HepG2 (cell line): ENCODE results near the gene SPAG9. TPM values are rescaled to one million over a fixed set of nuclear protein-coding genes. Genes with fewer than 3 reads are reported as not detected.

Experiments
- AGO1 ChIP-seq: fragments of 200-400 bp; formaldehyde crosslinking; IDR thresholded peaks from 2 replicates; pipeline ENCODE4 v1.6.1; 2017; ENCODE audit warnings: mild to moderate bottlenecking, low read depth, low read length, moderate library complexity; ENCODE audit not compliant: poor library complexity, severe bottlenecking
- AHR ChIP-seq: IDR thresholded peaks from 2 replicates; pipeline ENCODE4 v1.6.1; 2018; ENCODE audit warnings: missing genetic modification reagents, missing compliant biosample characterization
- BHLHE40 ChIP-seq: IDR thresholded peaks from 2 replicates; pipeline ENCODE4 v1.6.1; 2011; ENCODE audit warnings: low read length, improper control_type of control experiment
- CENPX ChIP-seq: sonication (generic); formaldehyde crosslinking; IDR thresholded peaks from 2 replicates; pipeline ENCODE4 v1.9.0; 2021; ENCODE audit warnings: mild to moderate bottlenecking, missing genetic modification reagents, moderate library complexity
- DMAP1 ChIP-seq: IDR thresholded peaks from 2 replicates; pipeline ENCODE4 v1.6.1; 2016
- ELF1 ChIP-seq: sonication (generic); formaldehyde crosslinking; IDR thresholded peaks from 2 replicates; pipeline ENCODE4 v1.4.0; 2020; ENCODE audit warnings: missing genetic modification reagents
- ETV6 ChIP-seq: sonication (generic); formaldehyde crosslinking; conservative IDR thresholded peaks from 2 replicates; pipeline ENCODE4 v1.4.0; 2020; ENCODE audit warnings: missing genetic modification reagents
- FOXO1 ChIP-seq: sonication (generic); formaldehyde crosslinking; IDR thresholded peaks from 2 replicates; pipeline ENCODE4 v1.4.0; 2020; ENCODE audit warnings: missing genetic modification reagents
- GLI4 ChIP-seq: sonication (generic); formaldehyde crosslinking; IDR thresholded peaks from 2 replicates; pipeline ENCODE4 v1.5.1; 2020; ENCODE audit warnings: missing genetic modification reagents, mild to moderate bottlenecking, moderate library complexity, borderline replicate concordance
- HNRNPL ChIP-seq: fragments of 200-400 bp; formaldehyde crosslinking; IDR thresholded peaks from 2 replicates; pipeline ENCODE4 v1.6.1; 2017; ENCODE audit warnings: mild to moderate bottlenecking, low read depth, low read length
- KAT8 ChIP-seq: IDR thresholded peaks from 2 replicates; pipeline ENCODE4 v1.6.1; 2016; ENCODE audit warnings: missing genetic modification reagents, missing compliant biosample characterization
- KMT2A ChIP-seq: sonication (generic); formaldehyde crosslinking; IDR thresholded peaks from 2 replicates; pipeline ENCODE4 v1.4.0; 2020; ENCODE audit warnings: missing genetic modification reagents
- MED1 ChIP-seq: sonication (generic); formaldehyde crosslinking; IDR thresholded peaks from 2 replicates; pipeline ENCODE4 v1.4.0; 2020; ENCODE audit warnings: missing genetic modification reagents
- MED13 ChIP-seq: sonication (generic); formaldehyde crosslinking; IDR thresholded peaks from 2 replicates; pipeline ENCODE4 v1.5.0; 2020; ENCODE audit warnings: missing genetic modification reagents
- MYC ChIP-seq: sonication (generic); formaldehyde crosslinking; IDR thresholded peaks from 2 replicates; pipeline ENCODE4 v1.9.0; 2021; ENCODE audit warnings: missing genetic modification reagents, borderline replicate concordance
- NR3C1 ChIP-seq: sonication (generic); formaldehyde crosslinking; IDR thresholded peaks from 2 replicates; pipeline ENCODE4 v1.4.0; 2020; ENCODE audit warnings: missing genetic modification reagents
- PAWR ChIP-seq: sonication (generic); formaldehyde crosslinking; IDR thresholded peaks from 2 replicates; pipeline ENCODE4 v1.4.0; 2020; ENCODE audit warnings: missing genetic modification reagents, mild to moderate bottlenecking, borderline replicate concordance
- PPARG ChIP-seq: conservative IDR thresholded peaks from 2 replicates; pipeline ENCODE4 v1.6.1; 2016; ENCODE audit warnings: missing biosample characterization, missing genetic modification reagents
- RBM22 ChIP-seq: fragments of 200-400 bp; formaldehyde crosslinking; optimal IDR thresholded peaks from 2 replicates; pipeline ENCODE3; 2017; ENCODE audit warnings: mild to moderate bottlenecking, low read length, moderate library complexity
- SNAPC2 ChIP-seq: sonication (generic); formaldehyde crosslinking; IDR thresholded peaks from 2 replicates; pipeline ENCODE4 v1.8.1; 2022; ENCODE audit warnings: mild to moderate bottlenecking, missing genetic modification reagents
- YY1 ChIP-seq: IDR thresholded peaks from 2 replicates; pipeline ENCODE4 v1.6.1; 2011; ENCODE audit warnings: low read length, low read depth, moderate library complexity, mild to moderate bottlenecking; ENCODE audit not compliant: insufficient read depth, insufficient replicate concordance
- ZNF3 ChIP-seq: IDR thresholded peaks from 2 replicates; pipeline ENCODE4 v1.7.0; 2017; ENCODE audit warnings: inconsistent platforms
- ZNF431 ChIP-seq: sonication (generic); formaldehyde crosslinking; IDR thresholded peaks from 2 replicates; pipeline ENCODE4 v1.9.0; 2022; ENCODE audit warnings: missing genetic modification reagents, low read depth, mild to moderate bottlenecking, borderline replicate concordance
- ZNF598 ChIP-seq: sonication (generic); formaldehyde crosslinking; IDR thresholded peaks from 2 replicates; pipeline ENCODE4 v1.5.1; 2020; ENCODE audit warnings: mild to moderate bottlenecking, missing genetic modification reagents, borderline replicate concordance
- ZNF660 ChIP-seq: sonication (generic); formaldehyde crosslinking; IDR thresholded peaks from 2 replicates; pipeline ENCODE4 v1.5.1; 2020; ENCODE audit warnings: mild to moderate bottlenecking, low read depth, missing genetic modification reagents, borderline replicate concordance
- ZNF703 ChIP-seq: sonication (generic); formaldehyde crosslinking; IDR thresholded peaks from 2 replicates; pipeline ENCODE4 v1.5.1; 2020; ENCODE audit warnings: missing genetic modification reagents, mild to moderate bottlenecking, moderate library complexity, borderline replicate concordance
- ZNF772 ChIP-seq: sonication (generic); formaldehyde crosslinking; IDR thresholded peaks from 2 replicates; pipeline ENCODE4 v1.5.0; 2020; ENCODE audit warnings: mild to moderate bottlenecking, missing genetic modification reagents
- ZNF879 ChIP-seq: sonication (generic); formaldehyde crosslinking; IDR thresholded peaks from 2 replicates; pipeline ENCODE4 v1.8.1; 2023; ENCODE audit warnings: missing genetic modification reagents
- polyA plus RNA-seq, 8 experiments: library from polyadenylated mRNA; depleted of rRNA in 3 of 8; stranded (reverse) in 7 of 8; unstranded in 1 of 8; fragments of >200 nt; fragmentation: Illumina TruSeq in 4 of 8; extraction: Trizol in 4 of 8; gene quantifications; 2 replicates each; pipeline versions ENCODE4 v1.2.1 to v1.2.3, GENCODE V29; 2011 to 2016; ENCODE audit warnings: low read depth in 4 of 8, missing spikeins in 1 of 8, mixed read lengths in 1 of 8; ENCODE audit not compliant: insufficient read depth in 1 of 8
- total RNA-seq, 5 experiments: library from RNA; depleted of rRNA; stranded (reverse); fragments of >200 nt; fragmentation: Illumina TruSeq; extraction: Trizol; gene quantifications; 2 replicates each; pipeline ENCODE4 v1.2.3, GENCODE V29; 2016; ENCODE audit warnings: low read depth in 1 of 5
- TF ChIP-seq, protein P1 (sequence below): IDR thresholded peaks from 2 replicates; pipeline ENCODE4 v1.6.1; 2016; ENCODE audit warnings: missing compliant biosample characterization, missing genetic modification reagents, borderline replicate concordance
- TF ChIP-seq, protein P2 (sequence below): sonication (generic); formaldehyde crosslinking; IDR thresholded peaks from 2 replicates; pipeline ENCODE4 v1.4.0; 2020; ENCODE audit warnings: missing genetic modification reagents
- TF ChIP-seq, protein P3 (sequence below): sonication (generic); formaldehyde crosslinking; IDR thresholded peaks from 2 replicates; pipeline ENCODE4 v1.4.0; 2020; ENCODE audit warnings: missing genetic modification reagents, mild to moderate bottlenecking, borderline replicate concordance

The SPAG9 gene
- total and polyA plus RNA-seq, 2 of the 13 experiments (the other 11 are each of a cell fraction or from before 2014, with no cell fraction given): 43.2 to 78.6 TPM

DNA sequence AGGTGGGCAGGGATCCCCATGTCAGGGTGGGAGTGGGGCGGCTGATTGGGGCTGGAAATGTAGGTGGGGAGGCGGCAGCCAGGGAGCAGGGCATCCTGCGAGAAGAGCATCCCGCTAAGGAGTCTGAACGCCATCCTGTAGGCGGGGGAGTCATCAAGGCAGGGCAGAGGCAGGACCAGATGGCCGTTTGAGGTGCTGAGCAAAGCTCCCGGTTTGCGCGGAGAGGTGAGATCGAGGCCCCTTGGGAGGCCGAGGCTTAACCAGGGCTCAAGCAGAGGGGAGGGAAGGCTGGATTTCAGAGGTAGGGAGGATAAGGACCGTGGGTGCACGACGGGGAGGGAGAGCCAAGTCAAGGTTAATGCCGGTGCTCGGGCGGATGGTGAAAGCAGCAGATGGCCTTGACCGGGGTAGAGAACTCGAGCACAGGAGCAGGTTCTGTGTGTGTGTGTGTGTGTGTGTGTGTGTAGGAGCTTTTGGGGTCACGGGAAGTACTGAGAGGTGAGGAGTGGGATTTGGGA, 45.1 kb upstream of the SPAG9 start (continued):
- TF ChIP-seq AHR (CRISPR knock-in tag) (no peak), RBM22 (peak; percentile 17), CENPX (CRISPR knock-in tag) (no peak), AGO1 (no peak), KAT8 (CRISPR knock-in tag) (no peak), ZNF703 (CRISPR knock-in tag) (no peak), ZNF598 (CRISPR knock-in tag) (no peak), MED1 (CRISPR knock-in tag) (no peak), ETV6 (CRISPR knock-in tag) (no peak), YY1 (no peak), PAWR (CRISPR knock-in tag) (no peak), ZNF660 (CRISPR knock-in tag) (no peak), ZNF431 (CRISPR knock-in tag) (no peak; the same call in 1 of the 2 replicates), NR3C1 (CRISPR knock-in tag) (no peak), DMAP1 (CRISPR knock-in tag) (no peak), PPARG (CRISPR knock-in tag) (no peak), KMT2A (CRISPR knock-in tag) (no peak; the same call in 1 of the 2 replicates), ZNF3 (CRISPR knock-in tag) (no peak), SNAPC2 (no peak), ELF1 (CRISPR knock-in tag) (0 out of 2 replicates have a peak, but pooled peaks have one; percentile 9), HNRNPL (no peak), ZNF879 (CRISPR knock-in tag) (no peak), BHLHE40 (no peak), MED13 (CRISPR knock-in tag) (no peak), GLI4 (no peak), MYC (no peak), FOXO1 (CRISPR knock-in tag) (peak; percentile 57; the same call in 1 of the 2 replicates), ZNF772 (CRISPR knock-in tag) (peak; percentile 8; the same call in 1 of the 2 replicates)
- TF ChIP-seq, protein P1, sequence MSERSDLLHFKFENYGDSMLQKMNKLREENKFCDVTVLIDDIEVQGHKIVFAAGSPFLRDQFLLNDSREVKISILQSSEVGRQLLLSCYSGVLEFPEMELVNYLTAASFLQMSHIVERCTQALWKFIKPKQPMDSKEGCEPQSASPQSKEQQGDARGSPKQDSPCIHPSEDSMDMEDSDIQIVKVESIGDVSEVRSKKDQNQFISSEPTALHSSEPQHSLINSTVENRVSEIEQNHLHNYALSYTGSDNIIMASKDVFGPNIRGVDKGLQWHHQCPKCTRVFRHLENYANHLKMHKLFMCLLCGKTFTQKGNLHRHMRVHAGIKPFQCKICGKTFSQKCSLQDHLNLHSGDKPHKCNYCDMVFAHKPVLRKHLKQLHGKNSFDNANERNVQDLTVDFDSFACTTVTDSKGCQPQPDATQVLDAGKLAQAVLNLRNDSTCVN (CRISPR knock-in tag): 0 out of 2 replicates have a peak, but pooled peaks have one; percentile 31
- TF ChIP-seq, protein P2, sequence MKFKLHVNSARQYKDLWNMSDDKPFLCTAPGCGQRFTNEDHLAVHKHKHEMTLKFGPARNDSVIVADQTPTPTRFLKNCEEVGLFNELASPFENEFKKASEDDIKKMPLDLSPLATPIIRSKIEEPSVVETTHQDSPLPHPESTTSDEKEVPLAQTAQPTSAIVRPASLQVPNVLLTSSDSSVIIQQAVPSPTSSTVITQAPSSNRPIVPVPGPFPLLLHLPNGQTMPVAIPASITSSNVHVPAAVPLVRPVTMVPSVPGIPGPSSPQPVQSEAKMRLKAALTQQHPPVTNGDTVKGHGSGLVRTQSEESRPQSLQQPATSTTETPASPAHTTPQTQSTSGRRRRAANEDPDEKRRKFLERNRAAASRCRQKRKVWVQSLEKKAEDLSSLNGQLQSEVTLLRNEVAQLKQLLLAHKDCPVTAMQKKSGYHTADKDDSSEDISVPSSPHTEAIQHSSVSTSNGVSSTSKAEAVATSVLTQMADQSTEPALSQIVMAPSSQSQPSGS: no peak
- TF ChIP-seq, protein P3, sequence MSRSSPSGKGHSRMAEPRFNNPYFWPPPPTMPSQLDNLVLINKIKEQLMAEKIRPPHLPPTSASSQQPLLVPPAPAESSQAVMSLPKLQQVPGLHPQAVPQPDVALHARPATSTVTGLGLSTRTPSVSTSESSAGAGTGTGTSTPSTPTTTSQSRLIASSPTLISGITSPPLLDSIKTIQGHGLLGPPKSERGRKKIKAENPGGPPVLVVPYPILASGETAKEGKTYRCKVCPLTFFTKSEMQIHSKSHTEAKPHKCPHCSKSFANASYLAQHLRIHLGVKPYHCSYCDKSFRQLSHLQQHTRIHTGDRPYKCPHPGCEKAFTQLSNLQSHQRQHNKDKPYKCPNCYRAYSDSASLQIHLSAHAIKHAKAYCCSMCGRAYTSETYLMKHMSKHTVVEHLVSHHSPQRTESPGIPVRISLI: no peak
